ENCODE measurements around the gene GPC3.

The GPC3 gene

DNA sequence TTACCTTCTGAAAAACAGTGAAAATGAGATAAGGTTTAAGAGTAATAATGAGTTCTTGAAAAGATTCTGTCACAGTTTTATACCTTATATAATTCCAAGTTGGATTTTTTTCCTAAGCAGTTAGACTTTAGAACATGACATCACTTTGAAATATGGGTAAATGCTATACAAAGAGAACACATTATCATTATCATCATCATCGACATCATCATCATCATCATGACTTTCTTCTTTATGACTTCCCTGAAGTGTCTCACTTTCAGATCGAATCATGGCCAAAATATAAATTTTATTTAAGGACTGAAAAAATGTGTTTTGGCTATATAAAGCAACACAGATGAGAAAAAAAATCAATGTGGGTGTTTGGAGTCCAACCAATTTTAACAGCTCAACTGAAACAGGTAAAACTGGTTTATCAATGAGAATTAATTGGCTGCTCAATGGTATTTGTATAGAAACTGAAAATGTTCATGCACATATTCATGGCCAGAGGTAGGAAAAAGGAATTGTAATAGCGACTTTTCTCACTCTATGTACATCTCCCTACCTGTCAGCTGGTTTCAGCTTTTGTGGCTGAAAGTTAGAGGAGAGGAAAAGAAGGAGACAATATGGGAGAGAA is 327.0 kb downstream of the GPC3 start:
- no peak overlapping the region for H3K4me3 ChIP-seq (replicated peaks; ENCODE audit: low read depth, low read length)
- no peak for DNase-seq (ENCODE audit: extremely low read depth, low read depth)
- TF ChIP-seq CTCF (IDR thresholded peaks at IDR 0.05; ENCODE audit: low read depth, low read length, missing control alignments): no peak

DNA sequence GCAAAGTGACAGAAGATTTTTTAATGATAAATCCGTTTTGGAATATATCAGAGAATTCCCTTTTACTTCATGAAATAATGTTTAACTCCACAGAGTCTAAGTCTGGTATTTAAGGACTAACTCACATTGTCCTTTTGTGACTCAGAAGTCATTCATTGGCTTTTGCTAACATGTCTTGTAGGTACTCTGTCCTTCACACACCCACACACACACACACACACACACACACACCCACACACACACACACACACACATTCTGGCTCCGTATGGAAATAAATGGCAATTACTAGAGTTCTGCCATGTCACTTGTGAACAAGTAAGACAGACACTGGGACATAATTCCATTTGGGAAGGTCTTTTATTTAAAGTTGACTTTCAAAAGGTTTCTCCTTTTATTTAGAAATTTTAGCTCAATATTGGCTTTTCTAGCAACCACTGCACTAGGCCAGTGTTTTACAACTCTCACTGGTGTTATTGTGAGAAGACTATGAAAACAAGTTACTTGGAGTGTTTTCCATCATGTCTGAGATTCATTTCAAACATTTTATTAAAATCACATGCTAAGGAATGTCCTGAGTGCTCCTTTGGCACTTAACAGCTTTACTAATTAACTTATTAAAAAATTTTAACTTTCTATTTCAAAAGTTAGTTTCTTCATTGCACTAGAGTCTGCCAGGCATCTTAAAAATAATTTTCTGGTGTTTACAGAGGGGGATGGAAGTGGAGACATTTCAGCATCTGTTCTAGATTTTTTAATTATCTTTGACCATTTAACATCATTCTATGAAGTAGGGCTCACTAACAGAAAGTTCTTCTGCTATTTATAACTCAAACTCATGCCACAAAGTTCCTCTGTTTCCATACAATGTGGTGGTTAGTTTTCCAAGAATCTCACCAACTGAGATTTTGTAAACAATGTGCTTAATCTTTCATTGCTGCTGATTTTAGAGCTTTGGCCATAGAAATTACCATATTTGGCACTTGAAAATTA is 329.8 kb downstream of the GPC3 start:
- TF ChIP-seq CTCF (IDR thresholded peaks at IDR 0.05; ENCODE audit: low read depth, low read length, missing control alignments): no peak

GRCh38 chrX:133654811-133655210 is 330.6 kb downstream of the GPC3 start:
- no peak overlapping the region for H3K4me3 ChIP-seq (replicated peaks; ENCODE audit: low read depth, low read length)
- no peak for DNase-seq (ENCODE audit: extremely low read depth, low read depth)
- TF ChIP-seq CTCF (IDR thresholded peaks at IDR 0.05; ENCODE audit: low read depth, low read length, missing control alignments): no peak

More for the DNA sequence above, 329.8 kb downstream of the GPC3 start:
- DNase-seq (ENCODE audit: extremely low read depth, low read depth): no peak
- no peak overlapping the region for H3K4me3 ChIP-seq (replicated peaks; ENCODE audit: low read depth, low read length)

DNA sequence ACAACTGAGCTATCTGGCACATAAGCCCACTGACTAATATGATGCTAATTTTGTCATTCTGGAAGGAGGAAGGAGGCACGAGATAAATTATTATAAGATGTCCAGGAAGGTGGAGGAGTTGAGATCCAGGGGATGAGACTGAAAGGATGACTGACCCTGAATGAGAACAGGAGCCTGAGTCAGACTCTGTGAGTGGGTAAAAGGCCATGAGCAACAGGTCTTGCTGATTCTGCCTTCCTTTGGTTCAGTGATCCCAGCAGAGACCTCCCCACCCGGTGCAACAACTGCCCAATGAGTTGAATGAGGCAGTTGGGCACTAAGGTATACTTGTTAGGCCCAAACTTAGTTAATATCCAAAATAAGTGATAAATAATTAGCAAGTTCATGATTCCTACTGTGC is 332.0 kb downstream of the GPC3 start:
- no peak for DNase-seq (ENCODE audit: extremely low read depth, low read depth)
- no peak for TF ChIP-seq CTCF (IDR thresholded peaks at IDR 0.05; ENCODE audit: low read depth, low read length, missing control alignments)
- H3K4me3 ChIP-seq (replicated peaks; ENCODE audit: low read depth, low read length): no peak overlapping the region

GRCh38 chrX:133652185-133652584 is 333.2 kb downstream of the GPC3 start:
- DNase-seq (ENCODE audit: extremely low read depth, low read depth): no peak
- no peak for TF ChIP-seq CTCF (IDR thresholded peaks at IDR 0.05; ENCODE audit: low read depth, low read length, missing control alignments)
- no peak overlapping the region for H3K4me3 ChIP-seq (replicated peaks; ENCODE audit: low read depth, low read length)

DNA sequence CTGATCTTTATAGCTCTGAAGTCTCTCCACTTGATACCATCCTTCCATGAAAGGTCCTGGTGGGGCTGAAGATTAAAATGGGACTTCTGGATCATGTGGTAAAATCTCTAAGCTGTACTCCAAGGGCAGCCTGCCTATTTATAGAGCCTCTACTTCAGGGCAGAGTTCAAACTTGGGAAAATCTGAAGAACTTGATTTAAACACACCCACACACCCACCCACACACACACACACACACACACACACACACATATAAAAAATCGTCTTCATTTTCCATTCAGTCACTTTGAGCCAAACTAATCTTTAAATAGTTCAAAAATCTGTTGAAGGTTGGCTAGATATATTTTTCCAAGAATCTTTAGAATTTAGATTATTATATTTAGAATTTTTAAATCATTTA is 335.2 kb downstream of the GPC3 start:
- H3K4me3 ChIP-seq (replicated peaks; ENCODE audit: low read depth, low read length): no peak overlapping the region
- TF ChIP-seq CTCF (IDR thresholded peaks at IDR 0.05; ENCODE audit: low read depth, low read length, missing control alignments): no peak
- DNase-seq (ENCODE audit: extremely low read depth, low read depth): no peak

Measured in HFF-Myc (cell line).